B cell (primary cell): ENCODE measurements around the gene ARRB2. TPM values are rescaled to one million over a fixed set of nuclear protein-coding genes. Genes with fewer than 3 reads are reported as not detected.
A peak's percentile ranks its signal among the peaks of the same experiment; 100 is the strongest.

Source experiments
- ATAC-seq: fragments of 200-7000 bp; cut with Tn5 transposase; one replicate; pipeline ENCODE4 v1.10.0; 2021; ENCODE audit warnings: low read depth, mild to moderate bottlenecking, moderate number of reproducible peaks, moderate library complexity
- CTCF ChIA-PET: fragments of 350-600 bp; sonication (Branson Sonifier 250); formaldehyde crosslinking; loops from one replicate; lab custom pipeline; 2021; ENCODE audit warnings: antibody characterized with exemption, inconsistent platforms; lab: Charles Lee
- POLR2A ChIA-PET: fragments of 350-600 bp; sonication (Branson Sonifier 250); formaldehyde crosslinking; loops from one replicate; lab custom pipeline; 2021; ENCODE audit warnings: antibody characterized with exemption; lab: Charles Lee
- DNase-seq: peaks from one replicate; pipeline ENCODE4 v3.0.0; 2013
- H2AFZ ChIP-seq: 2 replicates; pipeline ENCODE4 v1.6.1; 2012; ENCODE audit warnings: mild to moderate bottlenecking, low read depth, low read length; ENCODE audit not compliant: insufficient read depth, poor library complexity, severe bottlenecking
- H3K27ac ChIP-seq, 2 donors: 1 replicate in 1 of 2; 2 replicates in 1 of 2; pipeline ENCODE4 v1.5.1; 2012 to 2013; ENCODE audit warnings: low read length in 2 of 2, mild to moderate bottlenecking in 2 of 2, moderate library complexity in 1 of 2
- H3K27me3 ChIP-seq, 4 experiments: fragments of 200-600 bp in 1 of 4; sonication (generic) in 1 of 4; replicated peaks in 1 of 4; 1 replicate in 2 of 4; 2 replicates in 2 of 4; pipeline versions ENCODE4 v1.6.1 to v1.7.0; 2013 to 2016; ENCODE audit warnings: low read length in 3 of 4, mild to moderate bottlenecking in 2 of 4, mixed read lengths in 1 of 4, moderate library complexity in 1 of 4; ENCODE audit not compliant: insufficient read depth in 4 of 4, control insufficient read depth in 3 of 4; ENCODE audit errors: control extremely low read depth in 1 of 4
- H3K36me3 ChIP-seq, 2 experiments: replicated peaks in 1 of 2; 1 replicate in 1 of 2; 2 replicates in 1 of 2; pipeline versions ENCODE4 v1.6.1 to v1.7.1; 2013; ENCODE audit warnings: low read length in 1 of 2; ENCODE audit not compliant: insufficient read depth in 2 of 2, control insufficient read depth in 1 of 2; ENCODE audit errors: control extremely low read depth in 1 of 2, extremely low read depth in 1 of 2
- H3K4me1 ChIP-seq, 2 donors: fragments of 200-600 bp in 1 of 2; sonication (generic) in 1 of 2; 1 replicate in 1 of 2; 2 replicates in 1 of 2; pipeline versions ENCODE4 v1.5.1 to v1.6.1; 2013 to 2017; ENCODE audit warnings: low read length in 2 of 2; ENCODE audit not compliant: control insufficient read depth in 2 of 2, insufficient read depth in 2 of 2
- H3K4me2 ChIP-seq: replicated peaks from 2 replicates; pipeline ENCODE3; 2012; ENCODE audit warnings: mild to moderate bottlenecking, low read depth, low read length; ENCODE audit not compliant: poor library complexity, severe bottlenecking
- H3K4me3 ChIP-seq, 5 experiments: fragments of 200-600 bp in 1 of 5; sonication (generic) in 1 of 5; 1 replicate in 3 of 5; 2 replicates in 2 of 5; pipeline versions ENCODE4 v1.5.1 to v1.7.0; 2011 to 2016; ENCODE audit warnings: low read length in 4 of 5, mild to moderate bottlenecking in 4 of 5, low read depth in 2 of 5, control low read depth in 1 of 5, moderate library complexity in 1 of 5; ENCODE audit not compliant: insufficient read depth in 1 of 5; ENCODE audit errors: control extremely low read depth in 1 of 5, extremely low read depth in 1 of 5
- H3K79me2 ChIP-seq: fragments of 200-600 bp; sonication (generic); one replicate; pipeline ENCODE4 v1.6.0; 2016; ENCODE audit warnings: low read length; ENCODE audit not compliant: control insufficient read depth, insufficient read depth
- H3K9ac ChIP-seq: fragments of 200-600 bp; sonication (generic); 2 replicates; pipeline ENCODE4 v1.6.1; 2017; ENCODE audit warnings: mild to moderate bottlenecking, low read length, moderate library complexity
- H3K9me3 ChIP-seq, 3 donors: one replicate each; pipeline versions ENCODE4 v1.6.1 to v1.7.1; 2013; ENCODE audit warnings: low read length in 2 of 3; ENCODE audit not compliant: control insufficient read depth in 2 of 3, insufficient read depth in 1 of 3; ENCODE audit errors: control extremely low read depth in 1 of 3
- H4K20me1 ChIP-seq: 2 replicates; pipeline ENCODE4 v1.6.0; 2012; ENCODE audit warnings: mild to moderate bottlenecking, low read length; ENCODE audit not compliant: insufficient read depth, control insufficient read depth, poor library complexity, severe bottlenecking
- H3K27ac Mint-ChIP-seq: one replicate; pipeline ENCODE4 v1.8.0; 2021; ENCODE audit warnings: mixed read lengths
- H3K27me3 Mint-ChIP-seq: one replicate; pipeline ENCODE4 v1.8.0; 2021; ENCODE audit warnings: mixed read lengths
- H3K4me1 Mint-ChIP-seq: one replicate; pipeline ENCODE4 v1.8.0; 2021; ENCODE audit warnings: mixed read lengths
- H3K4me3 Mint-ChIP-seq: one replicate; pipeline ENCODE4 v1.8.0; 2021; ENCODE audit warnings: mixed read lengths
- H3K9me3 Mint-ChIP-seq: one replicate; pipeline ENCODE4 v1.8.0; 2022; ENCODE audit warnings: mixed read lengths; ENCODE audit not compliant: insufficient read depth
- EZH2 ChIP-seq: IDR thresholded peaks from 2 replicates; pipeline ENCODE4 v1.6.1; 2012; ENCODE audit warnings: borderline replicate concordance, low read depth, mild to moderate bottlenecking, moderate library complexity, low read length; ENCODE audit not compliant: insufficient read depth, poor library complexity, severe bottlenecking
- WGBS: methylation state at CpG from one replicate; pipeline ENCODE4 v1.1.5; 2013; ENCODE audit warnings: missing lambda C conversion rate; ENCODE audit not compliant: insufficient coverage; 5-methylcytosine and 5-hydroxymethylcytosine counted together
- intact Hi-C: fragments of 100-400 bp; cut with micrococcal nuclease; formaldehyde crosslinking; loops from one replicate; pipeline ENCODE4 v1.10.0; 2022
- polyA plus RNA-seq: library from polyadenylated mRNA; depleted of rRNA; stranded (reverse); fragments of >200 nt; gene quantifications from 2 replicates; pipeline ENCODE4 v1.2.3, GENCODE V29; 2012
- total RNA-seq, 2 donors: library from RNA; stranded (reverse); fragments of 120-200 nt in 1 of 2; gene quantifications; 1 replicate in 1 of 2; 2 replicates in 1 of 2; pipeline versions ENCODE4 v1.2.3 to v1.2.4, GENCODE V29; 2013 to 2022
- TF ChIP-seq, protein P1 (sequence below): fragments of 200-600 bp; IDR thresholded peaks from one replicate; pipeline ENCODE4 v1.8.0; 2022; ENCODE audit warnings: antibody characterized with exemption, mild to moderate bottlenecking

ARRB2 gene
- total and polyA plus RNA-seq, 2 donors (not counting 1 experiment from before 2014, with no cell fraction given), result 111 to 164 TPM

DNA sequence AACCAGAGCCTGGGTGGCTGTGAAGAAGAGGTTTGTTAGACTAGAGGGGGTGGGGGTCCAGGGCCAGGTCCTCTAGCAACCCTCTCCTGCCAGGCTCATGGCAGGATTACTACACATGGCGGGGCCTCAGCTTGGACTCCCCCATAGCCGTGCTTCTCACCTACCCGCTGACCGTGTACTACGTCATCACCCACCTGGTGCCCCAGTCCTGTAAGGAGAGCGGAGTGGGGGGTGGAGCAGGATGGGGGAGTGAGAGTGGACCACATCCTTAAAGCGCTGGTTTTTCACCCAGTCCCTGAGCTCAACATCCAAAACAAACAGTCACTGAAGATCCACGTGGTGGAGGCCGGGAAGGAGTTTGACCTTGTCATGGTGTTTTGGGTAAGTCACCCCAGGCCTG, 33.5 kb downstream of the ARRB2 start:
- H3K27ac Mint-ChIP-seq, result no peak overlapping the region
- no peaks in the 10 kb centered on the region for H3K9me3 ChIP-seq
- peaks cover 23% of the 10 kb centered on the region for H3K27me3 Mint-ChIP-seq
- no peak overlapping the region for H3K27ac ChIP-seq
- POLR2A ChIA-PET, result no interaction called here
- CTCF ChIA-PET, result interaction anchor here (0.6 to 2.0 kb wide), 2 partner anchors 46 to 63 kb away, joined by 3 to 5 read pairs; partner anchors contain the start of gene PLD2
- H3K4me1 ChIP-seq, result peaks cover 27 to 32% of the 10 kb centered on the region in 2 donors
- no peak for DNase-seq
- H3K79me2 ChIP-seq, result peaks cover 2% of the 10 kb centered on the region
- ATAC-seq, result no peak
- no peaks in the 10 kb centered on the region for H3K36me3 ChIP-seq
- H3K9ac ChIP-seq, result no peak overlapping the region
- H3K4me1 Mint-ChIP-seq, result peaks cover 23% of the 10 kb centered on the region
- no peaks in the 10 kb centered on the region for H3K9me3 Mint-ChIP-seq
- H3K27me3 ChIP-seq, result peaks cover 0 to 53% (median 22%) of the 10 kb centered on the region in 4 experiments
- 100% methylated on average over 2 of the region's 9 CpGs for WGBS
- H3K4me3 ChIP-seq, result no peak overlapping the region
- no peaks in the 10 kb centered on the region for H4K20me1 ChIP-seq
- intact Hi-C loops, result no loop called here
- no peak overlapping the region for H3K4me3 Mint-ChIP-seq
- TF ChIP-seq EZH2, result no peak
- TF ChIP-seq, protein P1, sequence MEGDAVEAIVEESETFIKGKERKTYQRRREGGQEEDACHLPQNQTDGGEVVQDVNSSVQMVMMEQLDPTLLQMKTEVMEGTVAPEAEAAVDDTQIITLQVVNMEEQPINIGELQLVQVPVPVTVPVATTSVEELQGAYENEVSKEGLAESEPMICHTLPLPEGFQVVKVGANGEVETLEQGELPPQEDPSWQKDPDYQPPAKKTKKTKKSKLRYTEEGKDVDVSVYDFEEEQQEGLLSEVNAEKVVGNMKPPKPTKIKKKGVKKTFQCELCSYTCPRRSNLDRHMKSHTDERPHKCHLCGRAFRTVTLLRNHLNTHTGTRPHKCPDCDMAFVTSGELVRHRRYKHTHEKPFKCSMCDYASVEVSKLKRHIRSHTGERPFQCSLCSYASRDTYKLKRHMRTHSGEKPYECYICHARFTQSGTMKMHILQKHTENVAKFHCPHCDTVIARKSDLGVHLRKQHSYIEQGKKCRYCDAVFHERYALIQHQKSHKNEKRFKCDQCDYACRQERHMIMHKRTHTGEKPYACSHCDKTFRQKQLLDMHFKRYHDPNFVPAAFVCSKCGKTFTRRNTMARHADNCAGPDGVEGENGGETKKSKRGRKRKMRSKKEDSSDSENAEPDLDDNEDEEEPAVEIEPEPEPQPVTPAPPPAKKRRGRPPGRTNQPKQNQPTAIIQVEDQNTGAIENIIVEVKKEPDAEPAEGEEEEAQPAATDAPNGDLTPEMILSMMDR, result no peak
- no peak overlapping the region for H3K4me2 ChIP-seq
- no peak overlapping the region for H2AFZ ChIP-seq

DNA sequence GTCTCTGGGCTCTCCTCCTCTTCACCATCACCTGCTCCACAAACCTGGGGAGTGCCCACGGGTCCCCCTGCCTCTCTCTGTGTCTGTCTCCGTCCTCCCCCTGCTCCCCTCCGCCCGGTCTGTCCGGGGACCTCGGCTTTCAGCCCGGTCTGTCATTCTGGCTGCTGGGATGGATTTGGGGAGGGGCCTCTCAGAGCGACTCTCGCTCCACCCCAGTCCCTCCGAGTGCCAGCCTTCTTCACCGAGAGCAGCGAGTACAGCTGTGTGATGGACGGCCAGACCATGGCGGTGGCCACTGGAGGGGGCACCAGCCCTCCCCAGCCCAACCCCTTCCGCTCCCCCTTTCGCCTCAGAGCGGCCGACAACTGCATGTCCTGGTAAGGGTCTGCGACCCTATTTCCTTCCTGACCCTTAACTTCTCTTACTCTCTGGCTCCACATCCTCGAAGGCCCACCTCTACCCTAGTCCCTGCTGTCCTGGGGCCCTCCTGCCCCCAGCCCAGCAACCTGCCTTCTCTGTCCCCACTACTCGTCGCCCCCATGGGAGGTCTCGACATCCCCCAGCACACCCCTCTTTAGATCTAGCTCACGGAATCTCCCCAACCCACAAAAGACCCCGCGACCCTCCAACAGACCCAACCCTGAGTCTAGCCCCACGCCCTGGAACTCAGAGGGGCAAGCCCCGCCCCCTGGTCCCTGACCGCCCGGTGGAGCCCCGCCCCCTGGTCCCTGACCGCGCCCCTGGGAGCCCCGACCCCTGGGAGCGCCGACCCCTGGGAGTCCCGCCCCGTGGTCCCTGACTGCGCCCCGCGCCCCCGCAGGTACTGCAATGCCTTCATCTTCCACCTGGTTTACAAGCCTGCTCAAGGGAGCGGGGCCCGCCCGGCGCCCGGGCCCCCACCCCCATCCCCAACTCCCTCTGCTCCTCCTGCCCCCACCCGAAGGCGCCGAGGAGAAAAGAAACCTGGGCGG, 34.9 kb downstream of the ARRB2 start:
- Histone ChIP-seq H3K4me3 (no peak overlapping the region), H3K4me2 (peak overlapping the region; percentile 21), H3K79me2 (peaks cover 2% of the 10 kb centered on the region), H3K27ac (no peak overlapping the region), H3K36me3 (no peaks in the 10 kb centered on the region), H3K9me3 (no peaks in the 10 kb centered on the region), H3K4me1 (peaks cover 22 to 23% of the 10 kb centered on the region in 2 donors), H3K27me3 (peaks cover 0 to 56% (median 23%) of the 10 kb centered on the region in 4 experiments), H4K20me1 (no peaks in the 10 kb centered on the region), H2AFZ (peak overlapping the region; percentile 23), H3K9ac (no peak overlapping the region)
- CTCF ChIA-PET, result no interaction called here
- DNase-seq, result no peak
- Mint-ChIP-seq H3K27me3 (peaks cover 27% of the 10 kb centered on the region), H3K4me3 (no peak overlapping the region), H3K9me3 (no peaks in the 10 kb centered on the region), H3K4me1 (peaks cover 17% of the 10 kb centered on the region), H3K27ac (no peak overlapping the region)
- intact Hi-C loops, result no loop called here
- POLR2A ChIA-PET, result interaction anchor here (0.7 kb wide), 1 partner anchor 158 kb away, joined by 3 read pairs; no protein-coding TSS in a partner anchor
- no peak for ATAC-seq
- TF ChIP-seq EZH2, result no peak
- TF ChIP-seq, protein P1, result no peak
- WGBS, result 22% methylated on average over 40 of the region's 51 CpGs
